GM23248 (cell line): ENCODE data around the gene RXRA. TPM values are rescaled to one million over a fixed set of nuclear protein-coding genes. Genes with fewer than 3 reads are reported as not detected.

Experiments
- DNase-seq: peaks from one replicate; pipeline ENCODE4 v3.0.0-alpha.2; 2015
- H2AFZ ChIP-seq: fragments of 200-600 bp; sonication (generic); 2 replicates; pipeline ENCODE4 v1.6.1; 2016; ENCODE audit warnings: antibody characterized with exemption
- H3F3A ChIP-seq: fragments of 200-600 bp; sonication (generic); 2 replicates; pipeline ENCODE4 v1.6.1; 2016; ENCODE audit warnings: mild to moderate bottlenecking, antibody characterized with exemption, mixed run types; ENCODE audit not compliant: insufficient read depth
- H3K27ac ChIP-seq: fragments of 200-600 bp; sonication (generic); 2 replicates; pipeline ENCODE4 v1.5.1; 2016; ENCODE audit warnings: mild to moderate bottlenecking
- H3K27me3 ChIP-seq: fragments of 200-600 bp; sonication (generic); replicated peaks from 2 replicates; pipeline ENCODE4 v1.6.1; 2016; ENCODE audit warnings: mild to moderate bottlenecking; ENCODE audit not compliant: insufficient read depth
- H3K36me3 ChIP-seq: fragments of 200-600 bp; sonication (generic); 2 replicates; pipeline ENCODE4 v1.6.1; 2016; ENCODE audit warnings: low read depth, mild to moderate bottlenecking
- H3K4me1 ChIP-seq: fragments of 200-600 bp; sonication (generic); 2 replicates; pipeline ENCODE4 v1.6.1; 2016; ENCODE audit warnings: mild to moderate bottlenecking; ENCODE audit not compliant: insufficient read depth
- H3K4me2 ChIP-seq: fragments of 200-600 bp; sonication (generic); one replicate; pipeline ENCODE4 v1.6.1; 2016; ENCODE audit warnings: mild to moderate bottlenecking; ENCODE audit not compliant: unreplicated experiment
- H3K4me3 ChIP-seq: fragments of 200-600 bp; sonication (generic); 2 replicates; pipeline ENCODE4 v1.5.1; 2016; ENCODE audit warnings: mild to moderate bottlenecking
- H3K79me2 ChIP-seq: fragments of 200-600 bp; sonication (generic); 2 replicates; pipeline ENCODE4 v1.6.1; 2016; ENCODE audit warnings: mild to moderate bottlenecking; ENCODE audit not compliant: insufficient read depth
- H3K9ac ChIP-seq: fragments of 200-600 bp; sonication (generic); 2 replicates; pipeline ENCODE4 v1.6.1; 2016; ENCODE audit warnings: mild to moderate bottlenecking
- H3K9me2 ChIP-seq: fragments of 200-600 bp; sonication (generic); 2 replicates; pipeline ENCODE4 v1.6.1; 2016; ENCODE audit warnings: mixed run types, mild to moderate bottlenecking, moderate library complexity; ENCODE audit not compliant: insufficient read depth
- H3K9me3 ChIP-seq: fragments of 200-600 bp; sonication (generic); one replicate; pipeline ENCODE4 v1.6.1; 2017; ENCODE audit warnings: low read depth
- H4K20me1 ChIP-seq: fragments of 200-600 bp; sonication (generic); 2 replicates; pipeline ENCODE4 v1.6.0; 2016; ENCODE audit not compliant: insufficient read depth
- EZH2 ChIP-seq: fragments of 200-600 bp; sonication (generic); IDR thresholded peaks from 2 replicates; pipeline ENCODE4 v1.6.1; 2018; ENCODE audit warnings: antibody characterized with exemption, mild to moderate bottlenecking; ENCODE audit not compliant: insufficient read depth, poor library complexity, severe bottlenecking
- EZH2phosphoT487 ChIP-seq: fragments of 200-600 bp; sonication (generic); IDR thresholded peaks from 2 replicates; pipeline ENCODE4 v1.6.1; 2018; ENCODE audit warnings: antibody characterized with exemption, moderate library complexity, mild to moderate bottlenecking, low read depth; ENCODE audit not compliant: insufficient read depth
- WGBS, 2 experiments: methylation state at CpG; one replicate each; pipeline ENCODE4 v1.1.6; 2015 to 2017; ENCODE audit warnings: low lambda C conversion rate in 2 of 2, low coverage in 1 of 2; ENCODE audit errors: missing lambda C conversion rate in 2 of 2; 5-methylcytosine and 5-hydroxymethylcytosine counted together
- in situ Hi-C: fragments of 300-500 bp; cut with MboI; formaldehyde crosslinking; loops from 2 replicates; pipeline ENCODE4 v1.15.0; 2020
- polyA plus RNA-seq: library from polyadenylated mRNA; unstranded; fragments of >200 nt; fragmentation: Nextera tagmentation; extraction: Ambion mirVana; gene quantifications from 2 replicates; pipeline ENCODE4 v1.2.1, GENCODE V29; 2016
- total RNA-seq: library from RNA; depleted of rRNA; stranded (reverse); fragments of >200 nt; shearing (Covaris generic); gene quantifications from 2 replicates; pipeline ENCODE4 v1.2.3, GENCODE V29; 2014

RXRA gene
- total and polyA plus RNA-seq, 2 experiments from 2014 or later: 3.9 to 34.8 TPM

DNA sequence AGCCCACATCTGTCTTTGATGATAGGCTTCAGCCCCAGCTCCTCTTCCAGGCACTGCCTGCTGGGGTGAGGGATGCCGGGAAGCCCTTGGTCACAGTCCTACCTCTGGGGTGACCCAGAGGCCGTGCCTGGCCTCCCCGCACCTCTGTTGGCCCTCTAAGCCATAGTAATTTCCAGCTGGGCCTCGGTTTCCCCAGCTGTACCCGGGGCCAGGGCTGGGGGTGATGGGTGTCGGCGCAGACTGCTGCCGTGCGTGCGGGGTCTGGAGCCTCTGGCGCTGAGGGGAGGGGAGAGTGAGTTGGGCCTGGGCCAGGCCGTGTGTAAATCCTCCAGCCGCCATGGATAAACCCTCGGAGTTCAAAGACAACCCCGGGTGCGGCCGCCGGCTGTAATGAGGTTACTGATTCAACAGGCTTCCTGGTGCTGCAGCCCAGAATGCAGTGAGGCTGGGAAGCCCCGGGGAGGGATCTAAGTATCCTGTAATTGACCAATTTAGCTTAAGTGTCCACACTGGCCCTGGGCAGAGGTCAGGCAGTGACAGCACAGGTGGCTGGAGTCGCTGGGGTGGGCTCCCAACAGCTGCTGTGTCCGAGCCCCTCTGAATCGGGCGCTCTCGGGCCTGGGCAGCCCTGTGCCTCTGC lies 7.1 kb downstream of the RXRA start:
- peaks cover 100% of the 10 kb centered on the region for H3K79me2 ChIP-seq
- no peaks in the 10 kb centered on the region for H3K36me3 ChIP-seq
- H3K9ac ChIP-seq: no peak overlapping the region
- H3K4me3 ChIP-seq: no peak overlapping the region
- 49 to 52% methylated on average over 23 to 24 of the region's 24 CpGs for WGBS, 2 experiments
- no peaks in the 10 kb centered on the region for H3K27me3 ChIP-seq
- DNase-seq: peak; percentile 46
- peaks cover 14% of the 10 kb centered on the region for H3K4me1 ChIP-seq
- H3K9me2 ChIP-seq: no peaks in the 10 kb centered on the region
- in situ Hi-C loops: no loop called here
- TF ChIP-seq EZH2phosphoT487 (no peak), EZH2 (no peak)
- no peak overlapping the region for H2AFZ ChIP-seq
- H3K9me3 ChIP-seq: no peaks in the 10 kb centered on the region
- no peaks in the 10 kb centered on the region for H3F3A ChIP-seq
- H3K4me2 ChIP-seq: no peak overlapping the region
- H3K27ac ChIP-seq: no peak overlapping the region
- H4K20me1 ChIP-seq: no peaks in the 10 kb centered on the region; the same call in 1 of the 2 replicates

DNA sequence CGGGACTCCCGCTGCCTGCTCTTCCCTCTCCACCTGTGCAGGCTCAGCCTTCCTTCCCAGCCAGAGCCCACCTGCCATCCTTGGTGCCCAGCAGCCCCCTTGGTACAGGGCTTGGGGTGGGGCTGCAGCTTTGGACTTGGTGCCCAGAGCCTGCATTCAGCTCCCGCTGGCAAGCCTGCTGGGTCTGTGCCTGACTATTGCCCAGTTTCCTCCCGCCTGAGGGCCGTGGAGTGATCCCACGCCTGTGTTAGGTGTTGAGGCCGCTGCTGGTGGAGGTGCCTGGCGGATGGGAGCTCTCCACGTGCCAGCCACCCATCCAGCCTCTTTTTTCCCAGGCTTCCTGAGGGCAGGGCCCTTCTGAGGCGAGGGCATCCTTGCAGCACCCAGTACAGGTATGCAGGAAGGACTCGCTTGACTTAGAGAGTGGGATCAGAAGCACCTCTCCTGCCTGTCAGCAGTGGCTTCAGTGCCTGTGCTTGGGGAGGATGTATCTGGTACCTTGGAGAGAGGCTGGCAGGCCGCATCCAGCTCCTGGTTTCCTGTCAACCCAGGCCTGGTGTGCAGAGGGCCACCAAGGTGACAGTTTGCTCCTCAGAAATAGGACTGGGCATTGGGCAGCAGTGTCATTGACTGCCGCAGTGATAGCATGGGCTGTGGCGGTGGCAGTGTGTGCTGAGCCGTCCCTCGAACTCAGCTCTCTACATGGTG lies 7.8 kb downstream of the RXRA start:
- DNase-seq: no peak
- in situ Hi-C loops: no loop called here
- no peak overlapping the region for H3K4me2 ChIP-seq
- no peaks in the 10 kb centered on the region for H3K9me3 ChIP-seq
- H3K27ac ChIP-seq: no peak overlapping the region
- H2AFZ ChIP-seq: no peak overlapping the region
- H3F3A ChIP-seq: no peaks in the 10 kb centered on the region
- no peak overlapping the region for H3K9ac ChIP-seq
- WGBS, 2 experiments: 82 to 86% methylated on average over 16 of the region's 16 CpGs
- H3K36me3 ChIP-seq: no peaks in the 10 kb centered on the region
- H3K9me2 ChIP-seq: no peaks in the 10 kb centered on the region
- H4K20me1 ChIP-seq: peaks cover 5% of the 10 kb centered on the region; the same call in 1 of the 2 replicates
- no peak overlapping the region for H3K4me3 ChIP-seq
- H3K79me2 ChIP-seq: peaks cover 100% of the 10 kb centered on the region
- H3K4me1 ChIP-seq: peaks cover 14% of the 10 kb centered on the region
- no peaks in the 10 kb centered on the region for H3K27me3 ChIP-seq
- TF ChIP-seq EZH2phosphoT487: no peak
- TF ChIP-seq EZH2: no peak

DNA sequence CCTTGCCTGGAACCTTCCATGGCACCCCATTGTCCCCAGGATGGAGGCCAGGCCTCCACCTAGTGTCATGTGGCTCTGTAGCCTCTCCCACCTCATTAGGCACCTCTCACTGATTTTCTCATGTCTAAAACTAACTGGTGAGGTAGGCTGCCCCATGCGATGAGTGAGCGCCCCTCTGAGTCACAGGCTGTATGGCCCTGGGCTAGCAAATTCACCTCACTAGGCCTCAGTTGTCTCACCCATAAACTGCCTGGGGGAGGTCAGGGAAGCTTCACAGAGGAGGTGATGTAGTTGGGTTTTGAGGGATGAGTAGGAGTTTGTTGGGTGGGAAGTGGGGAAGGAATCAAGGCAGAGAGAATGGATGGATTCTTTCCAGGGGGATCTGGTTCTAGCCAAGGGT lies 8.8 kb downstream of the RXRA start:
- H3K36me3 ChIP-seq: no peaks in the 10 kb centered on the region
- no peak overlapping the region for H2AFZ ChIP-seq
- H3K4me2 ChIP-seq: no peak overlapping the region
- H3K27ac ChIP-seq: no peak overlapping the region
- peaks cover 5% of the 10 kb centered on the region for H3K4me1 ChIP-seq
- peaks cover 8% of the 10 kb centered on the region for H4K20me1 ChIP-seq
- TF ChIP-seq EZH2phosphoT487: no peak
- no peak for TF ChIP-seq EZH2
- H3K4me3 ChIP-seq: no peak overlapping the region
- 77 to 88% methylated on average over 2 of the region's 2 CpGs for WGBS, 2 experiments
- peak; percentile 59 for DNase-seq
- H3K9me2 ChIP-seq: no peaks in the 10 kb centered on the region
- H3K9me3 ChIP-seq: no peaks in the 10 kb centered on the region
- H3F3A ChIP-seq: no peaks in the 10 kb centered on the region
- H3K9ac ChIP-seq: no peak overlapping the region
- in situ Hi-C loops: no loop called here
- H3K27me3 ChIP-seq: no peaks in the 10 kb centered on the region
- H3K79me2 ChIP-seq: peaks cover 100% of the 10 kb centered on the region

DNA sequence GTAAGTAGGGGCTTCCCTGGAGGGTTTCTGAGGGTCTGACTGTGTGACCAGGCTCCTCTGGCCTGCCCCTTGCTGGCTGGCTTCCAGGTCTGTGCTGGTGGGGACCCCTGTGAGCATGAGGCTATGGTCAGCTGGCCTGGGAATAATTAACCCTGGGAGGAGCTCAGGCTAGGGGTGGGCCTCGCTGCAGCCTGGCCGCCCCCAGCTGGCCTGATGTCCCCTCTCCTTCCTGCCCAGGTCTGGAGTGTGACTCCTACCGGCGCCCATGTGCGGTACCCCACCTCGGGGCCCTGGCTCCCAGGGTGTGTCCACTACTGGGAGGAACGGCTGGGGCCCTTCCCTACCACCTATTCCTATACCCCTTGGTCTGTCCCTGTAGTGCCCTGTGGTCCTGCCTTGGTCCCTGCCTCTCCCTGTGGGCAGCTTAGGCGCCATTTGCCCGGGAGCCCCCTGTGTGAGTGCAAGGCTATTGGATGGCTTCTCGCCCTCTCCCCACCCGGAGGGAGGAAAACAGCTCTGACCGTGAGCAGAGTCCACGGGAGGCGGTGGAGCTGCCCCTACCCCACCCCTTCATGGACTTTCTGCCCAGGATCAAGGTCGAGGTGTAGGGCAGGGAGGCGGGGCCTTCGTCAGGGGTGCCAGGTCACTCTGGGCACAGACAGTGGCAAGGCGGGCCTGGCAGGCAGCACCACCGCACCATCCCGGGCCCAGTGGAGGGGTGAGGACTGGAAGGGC lies 9.4 kb downstream of the RXRA start:
- Histone ChIP-seq H3K79me2 (peaks cover 100% of the 10 kb centered on the region), H4K20me1 (peaks cover 8% of the 10 kb centered on the region), H3K9me2 (no peaks in the 10 kb centered on the region), H3K4me2 (no peak overlapping the region), H3K36me3 (no peaks in the 10 kb centered on the region), H3K9ac (no peak overlapping the region), H3K9me3 (no peaks in the 10 kb centered on the region), H3K4me3 (no peak overlapping the region), H2AFZ (no peak overlapping the region), H3K4me1 (no peaks in the 10 kb centered on the region), H3K27me3 (no peaks in the 10 kb centered on the region), H3K27ac (no peak overlapping the region), H3F3A (no peaks in the 10 kb centered on the region)
- no peak for DNase-seq
- WGBS, 2 experiments: 82 to 84% methylated on average over 15 to 18 of the region's 20 CpGs
- TF ChIP-seq EZH2 (no peak), EZH2phosphoT487 (no peak)
- in situ Hi-C loops: no loop called here
